RCC 7860 (cell line): Measurements from ENCODE around the gene SAP30L.

Source experiments
- DNase-seq: peaks from one replicate; pipeline ENCODE4 v3.0.0-alpha.2; 2015; ENCODE audit warnings: low spot score
- FAIRE-seq: peaks from 2 replicates; lab custom pipeline; 2012; peaks lifted over from hg19 to GRCh38; lab: Jason Lieb, UNC

SAP30L gene

DNA sequence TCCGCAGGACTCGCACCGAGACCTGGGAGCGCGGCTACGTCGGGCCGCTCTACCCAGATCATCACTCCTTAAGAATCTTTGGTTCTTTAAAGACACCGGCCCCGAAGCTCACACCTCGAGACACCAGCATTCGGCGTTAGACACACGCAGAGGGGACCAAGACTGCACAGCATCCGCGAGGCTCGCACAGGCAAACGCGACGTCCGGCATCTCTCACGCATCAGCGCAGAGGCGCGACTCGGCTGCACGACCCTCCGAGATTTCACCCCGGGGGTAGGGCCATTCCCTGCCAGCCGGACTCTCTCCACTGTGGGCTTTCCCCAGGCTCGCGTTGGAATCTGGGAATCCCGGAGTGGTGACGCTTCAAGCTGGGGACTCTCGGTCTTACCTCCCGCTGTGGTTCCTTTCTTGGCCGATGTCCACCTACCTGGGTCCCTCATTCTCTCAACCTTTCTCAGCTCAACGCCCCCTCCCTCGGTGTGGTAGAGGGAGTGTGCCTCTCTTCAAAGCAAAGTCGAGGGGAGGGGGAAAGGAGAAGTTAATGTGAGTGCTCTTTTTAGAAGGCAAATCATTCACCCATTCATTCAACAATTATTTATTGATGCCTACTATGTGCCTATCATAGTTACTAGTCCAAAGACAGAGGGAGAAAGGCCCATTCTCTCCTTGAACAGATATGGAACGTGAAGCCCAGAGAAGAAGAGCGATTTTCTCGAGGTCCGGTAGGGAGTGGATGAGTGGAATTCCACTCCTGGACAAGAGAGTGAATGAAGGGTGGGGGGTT lies 33.6 kb downstream of the SAP30L start:
- DNase-seq (no peak), FAIRE-seq (no peak)

DNA sequence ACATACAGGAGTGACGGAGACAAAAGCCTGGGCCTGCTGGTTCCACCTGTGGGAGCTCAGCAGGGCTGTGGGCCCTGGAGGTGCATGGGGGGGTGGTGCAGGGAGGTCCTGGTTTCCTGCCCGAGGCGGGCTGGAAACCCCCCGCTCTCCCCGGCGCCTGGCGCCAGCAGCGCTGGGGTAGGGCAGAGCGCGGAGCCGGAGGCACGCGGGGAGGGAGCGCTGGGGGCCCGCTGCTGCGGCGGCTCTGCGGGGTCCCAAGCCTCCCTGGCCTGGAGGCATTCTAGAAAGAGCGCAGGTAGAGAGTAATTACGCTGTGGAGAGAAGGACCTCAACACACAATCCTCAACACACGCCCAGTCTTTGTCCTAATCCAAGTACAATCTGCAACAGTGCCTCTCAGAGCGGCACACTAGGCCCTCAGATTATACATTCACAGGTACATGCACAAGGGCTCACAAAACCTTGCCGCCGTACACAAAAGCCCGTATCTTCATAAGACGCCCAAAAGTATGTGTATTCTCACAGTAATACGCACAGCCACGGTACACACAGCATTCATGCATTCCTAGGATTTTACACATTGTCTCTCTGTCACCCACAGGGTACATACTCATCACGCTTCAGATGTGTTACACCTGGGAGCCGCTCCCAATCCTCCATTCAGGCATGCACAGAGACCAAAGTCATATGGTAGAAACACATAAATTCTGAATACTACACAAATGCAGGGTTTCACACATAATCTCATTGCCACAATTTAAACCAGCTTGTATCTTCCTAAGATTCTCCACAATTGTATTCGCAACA lies 34.4 kb downstream of the SAP30L start:
- no peak for DNase-seq

DNA sequence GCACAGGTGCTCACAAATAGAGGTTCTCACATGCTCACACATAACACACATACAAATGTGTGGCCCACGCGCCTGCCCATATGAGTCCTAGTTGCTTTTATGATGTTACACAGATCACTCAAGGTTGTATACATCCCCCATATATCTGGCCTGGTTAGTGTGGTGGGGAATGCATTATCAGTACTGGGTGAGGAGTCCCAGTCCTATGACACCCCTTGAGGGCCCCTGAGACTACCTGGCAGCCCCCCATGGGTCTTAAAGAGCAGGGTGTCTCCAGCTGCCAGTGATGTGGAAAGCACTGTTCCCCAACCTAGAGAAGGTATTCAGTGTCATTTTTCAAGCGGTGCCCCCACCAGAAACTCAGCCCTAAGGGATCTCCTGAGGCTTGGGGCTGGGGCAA lies 35.0 kb downstream of the SAP30L start:
- DNase-seq (no peak), FAIRE-seq (no peak)

More for the DNA sequence above, 34.4 kb downstream of the SAP30L start:
- FAIRE-seq, result no peak

- FAIRE-seq (no peak), DNase-seq (no peak)
Observed at GRCh38 chr5:154481584-154482381, 36.0 kb downstream of the SAP30L start.

- DNase-seq (no peak), FAIRE-seq (no peak)
Observed at GRCh38 chr5:154482528-154483449, 37.0 kb downstream of the SAP30L start.

DNA sequence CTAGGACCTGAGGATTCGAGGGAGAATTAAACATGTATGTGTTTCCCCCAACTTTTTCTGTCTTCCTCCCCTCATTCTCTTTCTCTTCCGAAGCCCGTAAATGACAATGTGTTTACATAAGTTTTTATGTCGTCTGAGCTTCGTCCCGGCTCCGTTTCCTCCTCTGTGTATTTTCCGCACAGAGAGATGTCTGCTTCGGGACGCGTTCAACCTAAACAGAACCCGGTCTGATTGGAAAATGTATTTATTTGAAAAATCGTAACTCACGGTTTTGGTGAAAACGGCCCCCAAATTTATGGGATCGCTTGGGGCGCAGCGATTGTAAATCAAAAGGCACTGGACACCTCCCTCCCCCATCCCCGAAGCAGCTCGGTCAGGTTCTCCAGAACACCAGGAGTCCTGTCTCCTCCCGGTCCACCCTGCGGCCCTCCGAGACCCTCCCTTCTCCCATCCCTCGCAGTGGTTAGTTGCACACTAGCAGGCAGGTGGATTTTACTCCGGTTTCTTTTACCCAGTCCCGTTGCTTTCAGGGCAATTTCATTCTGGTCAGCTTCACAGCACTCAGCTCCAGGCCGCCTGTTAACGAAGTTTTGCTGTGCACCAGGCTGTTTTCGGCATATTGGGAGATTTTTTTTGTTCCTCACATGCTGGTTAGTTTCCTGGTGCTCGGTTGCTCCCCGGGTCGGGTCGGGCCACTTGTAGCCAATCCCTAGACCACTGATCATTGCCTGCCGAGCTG lies 38.0 kb downstream of the SAP30L start:
- FAIRE-seq (no peak), DNase-seq (no peak)

- no peak for DNase-seq
- no peak for FAIRE-seq
Observed at GRCh38 chr5:154484393-154485095, 38.7 kb downstream of the SAP30L start.

GRCh38 chr5:154485096-154485491 lies 39.3 kb downstream of the SAP30L start:
- DNase-seq, result no peak
- FAIRE-seq, result no peak

- no peak for FAIRE-seq
- no peak for DNase-seq
Observed at GRCh38 chr5:154485850-154486426, 40.1 kb downstream of the SAP30L start.

GRCh38 chr5:154486427-154486866 lies 40.6 kb downstream of the SAP30L start:
- no peak for DNase-seq
- FAIRE-seq, result no peak

- FAIRE-seq, result no peak
- no peak for DNase-seq
Observed at GRCh38 chr5:154487541-154487940, 41.7 kb downstream of the SAP30L start.

GRCh38 chr5:154491941-154492340 lies 46.1 kb downstream of the SAP30L start:
- FAIRE-seq (no peak), DNase-seq (no peak)

DNA sequence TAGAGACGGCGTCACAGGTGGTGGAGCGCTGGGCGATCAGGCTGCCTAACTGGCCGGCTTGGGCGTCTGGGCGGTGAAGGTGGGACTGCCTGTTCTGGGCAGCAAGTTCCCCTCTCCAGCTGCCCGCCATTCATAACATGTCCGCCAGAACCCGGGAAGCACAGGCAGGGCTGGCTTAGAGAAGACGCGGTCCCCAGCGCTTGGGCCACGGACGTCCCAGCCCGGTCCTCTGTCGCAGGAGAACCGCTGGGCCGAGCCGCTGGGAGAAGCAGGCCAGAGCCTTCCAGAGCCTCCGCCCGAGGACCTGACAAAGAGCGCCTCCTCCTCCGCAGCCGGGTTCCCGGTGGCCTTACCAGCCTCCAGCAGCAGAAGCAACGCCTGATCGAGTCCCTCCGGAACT lies 47.5 kb downstream of the SAP30L start:
- no peak for FAIRE-seq

GRCh38 chr5:154494036-154494435 lies 48.2 kb downstream of the SAP30L start:
- FAIRE-seq, result no peak

More for the DNA sequence above, 47.5 kb downstream of the SAP30L start:
- DNase-seq, result no peak

DNA sequence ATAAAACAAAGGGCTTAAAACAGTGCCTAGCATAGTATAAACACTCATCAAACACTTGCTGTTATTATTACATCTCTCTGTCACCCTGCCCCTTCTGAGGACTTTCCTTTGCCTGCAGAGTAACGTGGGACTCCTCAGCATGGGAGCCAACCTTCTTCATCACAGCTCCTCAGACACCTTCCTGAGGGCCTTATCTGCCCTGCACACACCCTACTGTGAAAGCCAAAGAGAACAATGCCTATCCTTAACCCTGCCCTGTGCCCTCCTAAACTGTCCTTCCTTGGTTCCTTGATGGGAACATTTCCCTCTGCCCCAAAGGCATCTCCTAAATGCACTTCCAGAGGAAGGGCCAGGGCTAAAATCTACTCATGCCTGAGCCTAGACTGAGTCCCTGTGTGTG lies 52.8 kb downstream of the SAP30L start:
- DNase-seq (no peak), FAIRE-seq (no peak)

More at GRCh38 chr5:154494036-154494435, 48.2 kb downstream of the SAP30L start:
- DNase-seq, result no peak

DNA sequence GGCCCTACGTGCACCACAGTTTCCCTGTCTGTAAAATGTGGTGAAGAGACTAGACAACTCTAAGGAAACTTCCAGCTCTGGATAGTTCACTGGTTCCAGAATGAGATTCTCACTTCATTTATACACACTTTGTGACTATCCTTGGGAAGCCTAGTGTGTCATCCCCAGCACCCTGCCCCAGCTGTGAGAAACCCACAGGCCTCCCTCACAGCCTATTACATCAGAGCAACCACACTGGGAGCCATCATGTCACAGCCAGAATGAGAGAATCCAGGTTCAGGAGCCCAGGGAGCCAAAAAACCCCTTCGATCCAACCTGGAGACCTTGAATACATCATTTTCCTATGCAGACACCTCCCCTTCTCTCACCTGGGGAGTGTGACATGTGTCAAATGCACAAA lies 53.2 kb downstream of the SAP30L start:
- FAIRE-seq (no peak), DNase-seq (no peak)

GRCh38 chr5:154501566-154501965 lies 55.8 kb downstream of the SAP30L start:
- DNase-seq (no peak), FAIRE-seq (no peak)

DNA sequence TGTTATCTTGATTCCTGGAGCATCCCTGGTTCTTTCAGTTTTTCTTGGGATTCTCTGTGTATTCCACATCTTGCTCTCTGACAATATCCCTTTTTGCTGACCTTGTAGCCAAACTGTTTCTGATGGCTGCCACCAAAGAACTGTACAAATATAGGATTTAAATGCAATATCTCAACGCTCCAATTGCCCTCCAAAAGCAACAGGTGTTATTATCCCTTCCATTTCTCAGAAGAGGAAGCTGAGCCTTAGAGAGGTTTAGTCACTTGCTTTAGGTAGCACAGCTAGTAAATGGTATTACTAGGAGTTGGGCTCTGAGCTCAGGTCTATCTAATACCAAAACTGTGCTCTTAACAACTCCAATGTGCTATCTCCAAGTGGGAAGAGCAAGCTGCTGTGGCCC lies 56.4 kb downstream of the SAP30L start:
- no peak for DNase-seq
- FAIRE-seq, result no peak

DNA sequence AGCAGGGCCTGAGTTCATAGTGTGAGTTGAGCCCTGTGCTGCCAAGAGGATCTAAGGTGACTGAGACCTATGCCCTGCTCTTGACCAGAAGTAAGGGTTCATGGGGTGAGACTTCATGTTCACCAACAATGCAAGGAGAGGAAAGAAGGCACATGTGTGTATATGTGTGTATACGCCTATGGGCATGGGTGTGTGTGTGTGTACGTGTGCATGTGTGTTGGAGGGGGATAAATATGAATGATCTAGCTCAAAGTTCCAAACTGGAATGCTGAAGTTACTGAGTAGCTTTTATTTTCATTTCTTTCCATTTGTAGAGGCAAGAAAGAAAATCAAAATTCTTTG lies 57.9 kb downstream of the SAP30L start:
- FAIRE-seq (no peak), DNase-seq (no peak)
